Activated T-helper 1 cell treated with Interleukin-2 at 50 U/mL for 16 hours (primary cell): ENCODE measurements around the gene ZNRD2.

ENCODE experiments used
- DNase-seq: peaks from one replicate; pipeline ENCODE4 v3.0.0-alpha.2; 2020; ENCODE audit warnings: low read depth

The ZNRD2 gene

DNA sequence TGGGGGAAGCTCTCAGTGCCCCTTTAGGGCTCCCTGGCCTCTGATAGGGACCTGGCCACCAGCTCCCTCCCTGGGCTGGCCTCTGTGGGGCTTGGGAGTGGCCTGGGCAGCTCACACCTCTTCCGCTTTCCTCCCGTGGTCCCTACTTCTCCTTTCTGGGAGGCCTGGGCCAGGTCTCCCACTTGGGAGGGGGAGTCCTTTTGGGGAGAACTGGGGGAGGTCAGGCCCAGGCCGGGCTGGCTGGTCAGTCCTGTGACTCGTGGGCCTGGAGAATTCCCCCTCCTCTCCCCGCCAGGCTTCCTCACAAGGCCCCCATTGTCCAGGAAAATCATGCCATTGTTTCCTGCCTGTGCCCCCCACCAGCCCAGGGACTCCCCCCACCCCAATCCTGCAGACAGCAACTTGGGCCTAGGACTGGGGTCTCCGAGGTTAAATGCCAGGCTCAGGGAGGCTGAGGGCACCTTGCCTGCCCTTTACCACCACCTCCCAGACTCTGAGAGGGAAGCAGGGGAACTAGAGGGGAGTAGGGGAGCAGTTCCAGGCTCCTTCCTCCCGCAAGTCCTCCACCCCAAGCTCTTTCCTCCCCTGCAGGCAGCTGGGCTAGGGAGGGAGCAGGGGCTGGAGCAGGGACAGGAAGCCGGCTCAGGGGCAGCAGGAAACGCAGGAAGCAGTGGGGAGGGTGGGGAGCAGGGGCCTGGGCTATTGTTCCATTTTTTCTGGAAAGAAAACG, 40.9 kb downstream of the ZNRD2 start:
- no peak for DNase-seq

DNA sequence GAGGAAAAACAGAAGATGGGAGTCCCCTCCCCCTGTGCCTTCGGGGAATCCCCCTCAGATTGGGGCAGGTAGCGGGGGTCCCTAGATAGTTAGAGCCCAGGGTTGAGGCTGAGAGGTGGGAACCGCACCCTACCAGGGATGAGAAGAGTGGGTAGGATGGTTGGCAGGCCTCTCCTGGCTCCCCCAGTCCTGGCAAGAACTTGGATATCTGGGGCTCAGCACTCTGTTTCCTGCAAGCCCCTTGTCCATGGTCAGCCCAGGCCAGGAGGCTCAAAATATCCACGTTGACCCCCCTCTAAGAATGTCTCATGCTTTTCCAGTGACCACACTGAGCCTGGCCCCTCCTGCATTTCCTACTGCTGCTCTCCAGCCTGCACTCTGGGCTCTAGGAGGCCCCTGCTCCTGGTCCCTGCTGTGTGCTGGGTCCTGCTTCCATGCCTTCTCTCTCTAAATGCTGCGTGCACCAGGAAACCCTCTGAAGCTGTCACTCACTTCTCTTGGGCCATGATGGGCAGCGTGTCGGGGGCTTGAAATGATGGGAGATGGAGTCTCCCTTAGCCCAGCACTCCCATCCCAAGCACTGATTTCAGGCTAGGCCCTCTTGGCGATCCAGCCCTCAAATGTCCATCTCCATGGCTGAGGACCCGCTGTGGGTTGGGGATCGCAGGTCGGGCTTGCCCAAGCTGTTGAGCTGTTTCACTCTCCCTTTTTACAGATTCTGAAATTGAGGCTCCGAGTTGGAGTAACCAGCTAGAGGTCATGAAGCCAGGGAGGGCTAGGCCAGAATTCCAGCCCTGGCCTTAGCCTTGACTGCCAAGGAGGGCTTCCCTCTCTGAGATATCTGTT, 41.7 kb downstream of the ZNRD2 start:
- no peak for DNase-seq

DNA sequence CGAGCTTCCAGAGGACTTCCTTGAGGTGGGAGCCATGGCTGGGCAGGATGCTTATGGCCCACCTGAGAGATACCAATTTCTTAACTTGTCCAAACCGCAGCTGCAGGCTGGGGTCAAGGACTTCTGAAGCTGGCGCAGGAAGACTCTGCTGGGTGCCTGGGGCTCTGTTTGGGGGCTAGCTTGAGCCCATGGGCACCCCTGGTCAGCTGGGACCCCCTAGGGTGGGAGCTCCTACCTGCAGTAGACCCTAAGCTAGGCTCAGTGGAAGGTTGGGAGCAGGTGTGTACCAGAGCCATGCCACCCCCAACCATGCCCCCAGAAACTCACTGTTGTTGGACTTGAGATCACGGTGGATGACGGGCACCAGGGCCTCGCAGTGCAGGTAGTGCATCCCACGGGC, 42.4 kb downstream of the ZNRD2 start:
- no peak for DNase-seq

DNA sequence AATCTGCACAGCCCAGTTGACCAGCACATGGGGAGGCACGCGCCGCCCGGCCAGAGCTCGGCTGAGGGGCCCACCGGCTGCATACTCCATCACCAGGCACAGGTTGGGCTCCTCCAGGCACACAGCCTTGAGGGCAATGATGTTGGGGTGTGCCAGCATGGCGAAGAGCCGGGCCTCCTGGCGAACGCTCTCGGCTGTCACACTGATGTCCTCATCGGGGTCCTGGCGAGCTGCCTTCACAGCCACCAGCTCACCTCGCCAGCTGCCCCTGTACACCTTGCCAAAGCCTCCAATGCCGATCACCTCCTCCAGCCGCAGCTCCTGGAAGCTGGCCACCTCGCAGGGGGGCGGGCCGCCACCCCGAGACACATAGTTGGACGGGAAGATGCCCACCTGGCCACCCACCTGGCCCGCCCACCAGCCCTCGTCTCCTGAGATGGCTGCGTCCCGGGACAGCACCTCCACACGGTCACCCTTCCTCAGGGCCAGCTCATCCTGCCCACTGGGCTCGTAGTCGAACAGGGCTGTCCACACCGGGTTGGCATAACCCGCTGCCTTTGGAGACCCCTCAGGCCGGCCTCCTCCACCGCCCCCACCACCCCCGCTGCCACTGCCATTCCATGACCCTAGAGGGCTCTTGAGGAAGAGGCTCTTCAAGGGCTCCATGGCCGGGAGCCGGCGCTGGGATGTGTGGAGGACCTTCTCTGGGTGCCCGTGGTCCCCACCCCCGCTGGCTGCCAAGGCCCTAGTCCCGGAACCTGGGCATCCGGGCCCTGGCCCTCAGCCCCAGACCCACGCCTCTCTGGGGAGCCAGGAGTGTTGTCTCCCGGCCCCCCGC, 43.0 kb downstream of the ZNRD2 start:
- DNase-seq = no peak

DNA sequence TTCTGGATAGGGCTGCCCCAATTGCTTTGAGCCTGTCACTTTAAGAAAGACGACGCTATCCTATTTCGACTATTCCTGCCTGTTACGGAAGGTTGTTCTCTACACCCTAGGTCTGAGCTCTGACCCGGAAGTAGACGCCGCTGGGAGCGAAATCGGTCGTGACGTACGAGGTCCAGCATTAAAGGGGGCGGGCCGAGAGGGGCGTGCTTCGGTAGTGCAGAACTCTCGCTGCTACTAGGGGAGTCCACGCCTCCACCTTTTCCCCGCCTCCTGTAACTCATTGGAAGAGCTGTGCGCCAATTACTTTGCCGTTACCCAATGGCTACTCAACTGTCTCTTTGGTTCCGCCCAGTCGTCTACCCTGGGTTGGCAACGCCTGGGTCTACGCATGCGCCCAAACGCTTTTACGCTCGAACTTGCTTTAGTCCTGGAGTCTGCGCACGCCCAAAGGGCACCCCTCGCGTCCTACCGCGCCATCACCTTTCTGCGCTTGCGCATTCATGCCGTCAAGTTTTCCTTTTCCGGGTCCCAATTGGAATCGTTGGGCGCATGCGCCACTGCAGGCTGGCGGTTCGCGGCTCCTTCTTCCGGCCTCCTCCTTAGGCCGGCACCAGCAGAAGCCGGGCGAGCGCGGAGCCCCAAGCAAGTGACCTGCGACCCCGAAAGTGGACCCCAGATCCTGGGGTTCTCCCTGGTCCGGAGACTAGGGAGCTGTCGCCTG, 45.1 kb downstream of the ZNRD2 start, which contains the start of gene PCNX3:
Gene PCNX3 (plus strand): TSS at position 548 of the 721 bp plus-strand sequence. CDS start 536 bp downstream, outside the sequence.
- peak; percentile 99 for DNase-seq

DNA sequence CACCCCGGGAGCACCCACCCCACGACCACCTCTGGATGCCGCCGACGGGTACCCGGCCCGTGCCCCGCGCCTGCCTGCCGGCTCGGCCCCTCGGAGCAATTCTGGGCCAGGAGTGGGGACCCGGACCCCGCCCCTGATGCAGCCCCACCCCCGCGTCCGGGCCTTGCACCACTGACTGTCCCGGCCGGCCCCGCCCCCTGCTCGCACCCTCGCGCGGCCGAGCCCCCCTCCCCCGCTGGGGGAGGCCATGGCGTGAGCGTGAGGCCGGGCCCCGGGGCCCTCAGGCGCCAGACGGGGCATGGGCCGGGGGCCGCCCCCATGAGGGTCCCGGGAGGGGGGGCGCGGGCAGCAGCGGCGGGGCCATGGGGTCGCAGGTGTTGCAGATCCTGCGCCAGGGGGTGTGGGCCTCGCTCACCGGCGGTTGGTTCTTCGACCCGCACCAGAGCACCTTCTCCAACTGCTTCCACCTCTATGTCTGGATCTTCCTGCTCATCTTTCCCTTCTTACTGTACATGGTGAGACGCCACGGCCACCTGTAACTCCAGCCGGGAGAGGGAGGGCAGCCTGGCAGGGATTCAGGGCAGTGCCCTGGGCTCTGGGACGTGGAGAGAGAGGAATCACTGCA, 45.8 kb downstream of the ZNRD2 start:
- no peak for DNase-seq

DNA sequence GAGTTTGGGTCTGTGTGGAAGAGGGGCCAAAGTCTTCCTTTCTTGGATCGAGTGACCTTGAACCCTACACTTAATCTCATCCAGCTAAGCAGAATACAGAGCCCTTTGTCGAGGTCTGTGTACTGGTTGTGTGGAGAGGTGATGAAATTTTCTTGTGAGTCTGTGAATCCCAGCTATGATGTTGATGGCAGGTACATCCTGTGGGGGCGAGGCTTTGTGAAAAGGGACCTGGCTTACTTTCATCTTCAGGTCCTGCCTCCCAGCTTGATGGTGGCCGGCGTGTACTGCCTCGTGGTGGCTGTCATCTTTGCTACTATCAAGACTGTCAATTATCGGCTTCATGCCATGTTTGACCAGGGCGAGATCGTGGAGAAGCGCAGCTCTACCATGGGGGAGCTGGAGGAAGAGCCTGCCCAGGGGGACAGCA, 46.3 kb downstream of the ZNRD2 start:
- DNase-seq = no peak

DNA sequence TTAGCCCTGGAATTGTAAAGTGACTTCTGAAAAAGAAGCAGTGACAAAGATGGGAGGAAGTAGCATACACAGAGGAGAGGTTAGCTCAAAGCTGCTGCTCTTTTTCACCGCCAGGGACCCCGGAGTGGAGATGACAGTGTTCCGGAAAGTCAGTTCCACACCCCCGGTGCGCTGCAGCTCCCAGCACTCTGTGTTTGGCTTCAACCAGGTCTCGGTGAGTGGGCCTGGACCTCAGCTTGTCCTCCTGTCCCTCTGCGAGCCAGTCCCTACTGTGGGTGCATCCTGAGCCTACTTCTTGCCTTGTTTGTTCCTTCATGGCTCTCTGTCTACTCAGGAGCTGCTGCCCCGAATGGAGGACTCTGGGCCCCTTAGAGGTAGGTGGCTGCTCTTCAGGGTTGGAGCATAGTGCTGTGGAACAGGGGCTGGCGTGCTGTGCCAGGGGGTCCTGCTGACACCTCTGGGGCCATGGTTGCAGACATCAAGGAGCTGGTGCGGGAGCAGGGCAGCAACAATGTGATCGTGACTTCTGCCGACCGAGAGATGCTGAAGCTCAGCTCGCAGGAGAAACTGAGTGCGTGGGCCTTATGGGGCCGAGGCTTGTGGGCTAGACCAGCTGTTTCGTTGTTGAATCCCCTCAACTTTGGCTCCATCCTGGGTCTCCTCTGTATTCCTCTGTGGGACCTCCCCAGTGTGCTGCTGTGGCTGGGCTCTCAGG, 47.0 kb downstream of the ZNRD2 start:
- no peak for DNase-seq

DNA sequence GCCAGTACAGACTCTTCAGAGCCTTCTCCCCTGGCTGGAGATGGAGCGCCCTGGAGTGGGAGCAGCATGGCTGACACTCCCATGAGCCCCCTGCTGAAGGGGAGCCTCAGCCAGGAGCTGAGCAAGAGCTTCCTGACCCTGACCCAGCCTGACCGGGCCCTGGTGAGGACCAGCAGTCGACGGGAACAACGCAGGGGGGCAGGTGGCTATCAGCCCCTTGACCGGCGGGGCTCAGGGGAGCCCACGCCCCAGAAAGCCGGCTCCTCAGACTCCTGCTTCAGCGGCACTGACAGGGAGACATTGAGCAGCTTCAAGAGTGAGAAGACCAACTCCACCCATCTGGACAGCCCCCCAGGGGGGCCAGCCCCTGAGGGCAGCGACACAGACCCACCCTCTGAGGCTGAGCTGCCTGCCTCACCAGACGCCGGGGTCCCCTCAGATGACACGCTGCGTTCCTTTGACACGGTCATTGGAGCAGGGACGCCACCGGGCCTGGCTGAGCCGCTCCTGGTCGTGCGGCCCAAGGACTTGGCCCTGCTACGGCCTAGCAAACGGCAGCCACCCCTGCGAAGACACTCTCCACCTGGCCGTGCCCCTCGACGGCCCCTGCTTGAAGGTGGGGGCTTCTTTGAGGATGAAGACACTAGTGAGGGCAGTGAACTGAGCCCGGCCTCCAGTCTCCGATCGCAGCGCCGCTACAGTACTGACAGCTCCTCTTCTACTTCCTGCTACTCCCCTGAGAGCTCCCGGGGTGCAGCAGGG, 47.9 kb downstream of the ZNRD2 start:
- DNase-seq = no peak

DNA sequence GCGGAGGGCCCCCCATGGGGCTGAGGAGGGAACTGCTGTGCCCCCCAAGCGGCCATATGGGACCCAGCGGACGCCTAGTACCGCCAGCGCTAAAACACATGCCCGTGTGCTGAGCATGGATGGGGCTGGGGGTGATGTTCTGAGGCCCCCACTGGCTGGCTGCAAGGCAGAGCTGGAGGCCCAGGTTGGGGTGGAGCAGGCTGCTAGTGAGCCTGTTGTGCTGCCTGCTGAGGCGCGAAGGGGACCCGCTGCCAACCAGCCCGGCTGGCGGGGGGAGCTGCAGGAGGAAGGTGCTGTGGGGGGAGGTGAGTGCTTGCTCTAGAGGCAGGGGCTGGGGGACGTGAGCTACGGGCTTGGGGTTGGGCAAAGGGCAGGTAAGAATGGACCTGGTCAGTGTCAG, 48.5 kb downstream of the ZNRD2 start:
- DNase-seq = no peak

DNA sequence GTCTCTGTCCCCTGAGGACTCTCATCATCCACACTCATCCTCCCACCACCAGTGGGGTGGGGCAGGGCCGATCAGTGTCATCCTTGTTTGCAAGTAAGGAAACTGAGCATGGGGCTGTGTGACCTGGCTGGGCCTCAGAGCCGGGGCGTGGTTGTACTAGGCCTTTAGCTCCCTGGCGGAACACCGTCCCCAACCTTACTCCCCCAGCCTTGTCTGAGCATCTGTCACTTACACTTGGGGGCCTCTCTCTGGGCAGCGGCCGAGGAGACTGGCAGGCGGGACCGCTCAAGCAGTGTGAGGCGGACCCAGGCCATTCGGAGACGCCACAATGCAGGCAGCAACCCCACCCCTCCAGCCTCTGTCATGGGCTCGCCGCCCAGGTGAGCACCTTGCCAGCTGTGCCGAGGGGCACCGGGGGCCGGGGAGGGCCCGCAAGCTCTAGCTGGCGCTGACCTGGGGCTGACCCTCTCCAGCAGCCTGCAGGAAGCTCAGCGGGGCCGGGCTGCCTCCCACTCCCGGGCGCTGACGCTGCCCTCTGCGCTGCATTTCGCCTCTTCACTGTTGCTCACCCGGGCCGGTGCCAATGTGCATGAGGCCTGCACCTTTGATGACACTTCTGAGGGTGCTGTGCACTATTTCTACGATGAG, 49.1 kb downstream of the ZNRD2 start:
- DNase-seq = no peak

DNA sequence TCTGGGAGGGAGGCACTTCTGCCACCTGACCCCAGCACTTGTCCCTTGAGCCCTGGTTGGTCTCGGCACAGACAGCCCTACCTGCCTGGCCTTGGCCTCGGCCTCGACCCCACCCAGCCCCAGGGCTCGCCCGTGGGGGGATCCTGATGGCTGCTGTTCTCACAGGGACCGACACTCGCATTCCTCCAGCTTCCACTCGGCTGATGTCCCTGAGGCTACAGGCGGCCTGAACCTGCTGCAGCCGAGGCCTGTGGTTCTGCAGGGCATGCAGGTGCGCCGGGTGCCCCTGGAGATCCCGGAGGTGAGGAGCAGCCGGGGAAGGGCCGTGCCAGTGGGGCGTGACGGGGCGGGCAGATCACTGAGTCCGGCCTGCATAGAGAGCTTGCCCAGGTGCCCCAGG, 50.4 kb downstream of the ZNRD2 start:
- no peak for DNase-seq

DNA sequence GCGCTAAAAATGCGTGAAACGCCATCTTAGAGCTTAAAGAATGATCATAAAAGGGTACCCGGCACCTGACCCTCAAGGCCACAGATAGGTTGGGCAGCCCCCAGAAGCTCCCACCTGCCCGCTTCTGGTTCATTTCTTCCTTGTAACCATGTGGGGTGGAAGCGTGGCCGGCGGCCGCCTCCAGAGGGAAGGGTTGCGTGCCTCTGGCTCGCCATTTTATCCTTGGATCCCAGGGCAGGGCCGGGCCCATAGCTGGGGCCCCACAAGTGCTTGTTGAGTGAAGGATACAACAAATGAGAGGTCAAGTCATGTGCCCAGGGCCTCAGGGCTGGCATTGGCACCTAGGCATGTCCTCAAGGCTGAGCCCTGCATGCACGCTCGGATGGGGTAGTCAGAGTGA, 51.2 kb downstream of the ZNRD2 start:
- DNase-seq = no peak
